Adrenal gland (tissue), 12 donors: ENCODE results near the gene NNAT. TPM values are rescaled to one million over a fixed set of nuclear protein-coding genes. Genes with fewer than 3 reads are reported as not detected.

Experiments
- DNase-seq, 7 donors: peaks; one replicate each; pipeline ENCODE4 v3.0.0-alpha.2; 2019 to 2020
- H3K27ac ChIP-seq, 5 donors: fragments of 200-600 bp; sonication (generic) in 4 of 5; 1 replicate in 3 of 5; 2 replicates in 2 of 5; pipeline versions ENCODE4 v1.5.1 to v1.8.0; 2016 to 2020; ENCODE audit warnings: mild to moderate bottlenecking in 1 of 5
- H3K27me3 ChIP-seq: fragments of 200-600 bp; 2 replicates; pipeline ENCODE4 v1.8.0; 2021
- H3K36me3 ChIP-seq, 2 donors: fragments of 200-600 bp; replicated peaks in 1 of 2; 1 replicate in 1 of 2; 2 replicates in 1 of 2; pipeline versions ENCODE4 v1.5.1 to v1.8.0; 2018 to 2022
- H3K4me1 ChIP-seq, 2 donors: fragments of 200-600 bp; replicated peaks in 1 of 2; 1 replicate in 1 of 2; 2 replicates in 1 of 2; pipeline versions ENCODE4 v1.5.1 to v1.8.0; 2018 to 2021
- H3K4me3 ChIP-seq, 4 donors: fragments of 200-600 bp; sonication (generic) in 3 of 4; one replicate each; pipeline ENCODE4 v1.5.1; 2016 to 2018
- H3K9me3 ChIP-seq, 3 donors: fragments of 200-600 bp; sonication (generic) in 1 of 3; replicated peaks in 1 of 3; 1 replicate in 2 of 3; 2 replicates in 1 of 3; pipeline versions ENCODE4 v1.5.1 to v1.8.0; 2016 to 2021
- CTCF ChIP-seq, 6 experiments: fragments of 450-650 bp in 4 of 6; fragments of 200-600 bp in 2 of 6; sonication (generic) in 1 of 6; IDR thresholded peaks; 1 replicate in 5 of 6; 2 replicates in 1 of 6; pipeline versions ENCODE4 v1.5.1 to v1.8.0; 2016 to 2021; ENCODE audit warnings: antibody characterized with exemption in 6 of 6, mild to moderate bottlenecking in 2 of 6, moderate library complexity in 1 of 6
- POLR2A ChIP-seq, 2 donors: fragments of 450-650 bp; IDR thresholded peaks; one replicate each; pipeline ENCODE4 v1.6.1; 2017; ENCODE audit warnings: antibody characterized with exemption in 2 of 2, mild to moderate bottlenecking in 2 of 2, moderate library complexity in 1 of 2
- WGBS, 4 donors: extraction: QIAGEN DNeasy Blood & Tissue Kit in 2 of 4; methylation state at CpG; one replicate each; pipeline versions ENCODE4 v1.1.5 to v1.1.7; 2013 to 2017; 5-methylcytosine and 5-hydroxymethylcytosine counted together
- intact Hi-C, 2 donors: fragments of 100-400 bp; cut with DNase I; formaldehyde crosslinking; loops; one replicate each; pipeline versions ENCODE4 v1.14.1 to v1.15.0; 2022 to 2023
- polyA plus RNA-seq, 3 donors: library from polyadenylated mRNA; stranded (reverse); fragments of 200-250 nt in 2 of 3; fragments of 350-450 nt in 1 of 3; fragmentation: Illumina TruSeq in 1 of 3; extraction: RNeasy Lipid Tissue Mini Kit (QIAGEN cat#74804) in 1 of 3; gene quantifications; one replicate each; pipeline ENCODE4 v1.2.3, GENCODE V29; 2013 to 2014
- total RNA-seq, 9 donors: library from RNA; depleted of rRNA in 4 of 9; stranded (reverse); fragments of >200 nt in 4 of 9; fragments of 120-200 nt in 1 of 9; fragmentation: NEBNext Ultra II Directional in 1 of 9; extraction: Animal tissue kit (Norgen Biotek cat#: 25700) in 1 of 9; gene quantifications; one replicate each; pipeline versions ENCODE4 v1.1.0 to v1.2.4, GENCODE V29; 2013 to 2023
- donor health status: healthy with polysubstance abuse.
- donor health status: Bipolar disorder and iron deficiency.
- donor health status: DM: yes; HTN: yes; CAD: no.
- donor health status: DM: no; HTN: no; CAD: no.
- donor health status: DM: no; HTN: no; CAD: no.
- donor health status: DM: yes; HTN: yes; CAD: no.

Gene NNAT
- total and polyA plus RNA-seq, 12 donors = 0.22 to 23.5 (median 6.7) TPM; not detected in 2

- H3K27ac ChIP-seq = no peak overlapping the region
- H3K9me3 ChIP-seq = no peaks in the 10 kb centered on the region
- H3K4me3 ChIP-seq = no peak overlapping the region
- H3K27me3 ChIP-seq = peaks cover 18% of the 10 kb centered on the region
- no peaks in the 10 kb centered on the region for H3K36me3 ChIP-seq
- WGBS, 4 donors = 7 to 21% (median 12%) methylated on average over 8 to 34 of the region's 34 CpGs
- peak in 6 of 7 donors; percentile 20 to 63 (median 40) for DNase-seq
- intact Hi-C loops = loop anchor here (5.0 to 10.0 kb wide), 4 partner anchors 430 to 658 kb away; no protein-coding TSS in a partner anchor
- no peaks in the 10 kb centered on the region for H3K4me1 ChIP-seq
- TF ChIP-seq CTCF (IDR thresholded peaks at IDR 0.05) (peak; percentile 76 to 94 (median 81)), POLR2A (IDR thresholded peaks at IDR 0.05) (no peak)
Measured at GRCh38 chr20:37564388-37565133, 43.5 kb downstream of the NNAT start.

DNA sequence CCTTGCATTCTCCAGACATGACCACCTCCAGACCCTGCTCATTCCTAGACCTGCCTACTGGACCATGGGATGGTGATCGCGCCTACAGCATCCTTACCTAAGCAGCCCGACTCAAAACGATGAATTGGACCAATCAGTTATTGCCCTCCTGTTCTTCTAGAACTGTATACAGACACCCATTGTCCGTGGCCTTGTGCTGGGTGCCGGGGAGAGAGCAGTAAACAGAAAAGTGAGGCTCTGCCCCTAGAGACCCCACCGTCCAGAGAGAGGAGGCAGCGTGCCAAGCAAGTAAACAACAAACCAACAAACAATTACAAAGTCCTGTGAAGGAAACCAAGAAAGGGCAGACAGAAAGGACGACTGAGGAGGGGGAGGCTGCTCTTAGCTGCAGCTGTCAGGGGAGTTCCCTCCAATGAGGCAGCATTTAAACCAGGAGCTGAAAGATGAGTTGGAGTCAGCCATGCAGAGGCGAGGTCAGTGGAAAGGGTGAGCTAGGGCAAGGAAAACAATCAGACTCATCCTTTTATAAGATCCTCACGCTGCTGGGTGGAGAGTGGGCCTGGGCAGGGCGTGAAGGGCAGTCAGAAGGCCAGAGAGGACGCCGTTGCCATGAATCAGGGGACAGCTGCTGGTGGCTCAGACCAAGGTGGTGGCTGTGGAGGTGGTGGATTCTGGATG, 44.2 kb downstream of the NNAT start:
- H3K9me3 ChIP-seq = no peaks in the 10 kb centered on the region
- no peak overlapping the region for H3K4me3 ChIP-seq
- no peak overlapping the region for H3K27ac ChIP-seq
- H3K4me1 ChIP-seq = no peaks in the 10 kb centered on the region
- peak in 1 of 7 donors; percentile 50 for DNase-seq
- 69 to 77% (median 71%) methylated on average over 14 of the region's 14 CpGs for WGBS, 4 donors
- TF ChIP-seq CTCF (IDR thresholded peaks at IDR 0.05) (no peak), POLR2A (IDR thresholded peaks at IDR 0.05) (no peak)
- H3K27me3 ChIP-seq = peaks cover 18% of the 10 kb centered on the region
- H3K36me3 ChIP-seq = no peaks in the 10 kb centered on the region
- intact Hi-C loops = loop anchor here (5.0 to 10.0 kb wide), 3 partner anchors 430 to 487 kb away; no protein-coding TSS in a partner anchor

- peaks cover 16% of the 10 kb centered on the region for H3K27me3 ChIP-seq
- no peak for TF ChIP-seq POLR2A (IDR thresholded peaks at IDR 0.05)
- no peak for TF ChIP-seq CTCF (IDR thresholded peaks at IDR 0.05)
- peak in 1 of 7 donors; percentile 34 for DNase-seq
- no peak overlapping the region for H3K27ac ChIP-seq
- WGBS, 4 donors = 66 to 81% (median 69%) methylated on average over 2 to 5 of the region's 5 CpGs
- H3K9me3 ChIP-seq = no peaks in the 10 kb centered on the region
- H3K4me3 ChIP-seq = no peak overlapping the region
- H3K4me1 ChIP-seq = no peaks in the 10 kb centered on the region
- intact Hi-C loops = loop anchor here (2.0 to 10.0 kb wide), 4 partner anchors 428 to 658 kb away; no protein-coding TSS in a partner anchor
- H3K36me3 ChIP-seq = no peaks in the 10 kb centered on the region
Measured at GRCh38 chr20:37566590-37567330, 45.7 kb downstream of the NNAT start.

- 26 to 41% (median 31%) methylated on average over 7 of the region's 7 CpGs for WGBS, 4 donors
- H3K4me1 ChIP-seq = no peaks in the 10 kb centered on the region
- peak in 1 of 7 donors; percentile 25 for DNase-seq
- H3K9me3 ChIP-seq = no peaks in the 10 kb centered on the region
- H3K27me3 ChIP-seq = peaks cover 11% of the 10 kb centered on the region
- intact Hi-C loops = loop anchor here (2.0 to 10.0 kb wide), 4 partner anchors 428 to 658 kb away; no protein-coding TSS in a partner anchor
- H3K4me3 ChIP-seq = no peak overlapping the region
- H3K27ac ChIP-seq = no peak overlapping the region
- no peaks in the 10 kb centered on the region for H3K36me3 ChIP-seq
- TF ChIP-seq CTCF (IDR thresholded peaks at IDR 0.05) (no peak), POLR2A (IDR thresholded peaks at IDR 0.05) (no peak)
Measured at GRCh38 chr20:37567331-37567665, 46.2 kb downstream of the NNAT start.
